ENCODE data around the gene KRTCAP3.

DNA sequence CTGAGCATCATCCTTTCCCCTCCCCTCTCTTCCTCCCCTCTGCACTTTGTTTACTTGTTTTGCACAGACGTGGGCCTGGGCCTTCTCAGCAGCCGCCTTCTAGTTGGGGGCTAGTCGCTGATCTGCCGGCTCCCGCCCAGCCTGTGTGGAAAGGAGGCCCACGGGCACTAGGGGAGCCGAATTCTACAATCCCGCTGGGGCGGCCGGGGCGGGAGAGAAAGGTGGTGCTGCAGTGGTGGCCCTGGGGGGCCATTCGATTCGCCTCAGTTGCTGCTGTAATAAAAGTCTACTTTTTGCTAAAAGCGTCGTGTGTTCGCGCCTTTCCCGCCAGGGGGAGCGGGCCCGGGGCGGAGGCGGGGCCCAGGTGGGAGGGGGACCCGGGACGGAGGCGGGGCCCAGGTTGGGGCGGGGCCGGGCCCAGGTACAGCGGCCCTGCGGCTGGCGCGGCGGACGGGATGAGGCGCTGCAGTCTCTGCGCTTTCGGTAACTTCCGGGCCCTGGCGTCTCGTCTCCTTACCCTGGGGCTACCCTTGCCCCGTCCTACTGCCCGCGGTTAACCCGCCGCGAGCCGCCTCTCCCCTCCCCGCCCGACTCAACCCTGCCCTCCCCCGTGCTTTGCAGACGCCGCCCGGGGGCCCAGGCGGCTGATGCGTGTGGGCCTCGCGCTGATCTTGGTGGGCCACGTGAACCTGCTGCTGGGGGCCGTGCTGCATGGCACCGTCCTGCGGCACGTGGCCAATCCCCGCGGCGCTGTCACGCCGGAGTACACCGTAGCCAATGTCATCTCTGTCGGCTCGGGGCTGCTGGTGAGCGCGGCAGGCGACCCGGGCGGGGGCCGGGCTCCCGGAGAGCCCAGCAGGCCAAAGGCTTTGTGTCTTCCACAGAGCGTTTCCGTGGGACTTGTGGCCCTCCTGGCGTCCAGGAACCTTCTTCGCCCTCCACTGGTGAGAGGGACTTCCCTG is at the start of gene KRTCAP3:
- TF ChIP-seq POLR2A (IDR thresholded peaks at IDR 0.05), result peak in 1 of 4 donors; percentile 41
- TF ChIP-seq, protein P1, sequence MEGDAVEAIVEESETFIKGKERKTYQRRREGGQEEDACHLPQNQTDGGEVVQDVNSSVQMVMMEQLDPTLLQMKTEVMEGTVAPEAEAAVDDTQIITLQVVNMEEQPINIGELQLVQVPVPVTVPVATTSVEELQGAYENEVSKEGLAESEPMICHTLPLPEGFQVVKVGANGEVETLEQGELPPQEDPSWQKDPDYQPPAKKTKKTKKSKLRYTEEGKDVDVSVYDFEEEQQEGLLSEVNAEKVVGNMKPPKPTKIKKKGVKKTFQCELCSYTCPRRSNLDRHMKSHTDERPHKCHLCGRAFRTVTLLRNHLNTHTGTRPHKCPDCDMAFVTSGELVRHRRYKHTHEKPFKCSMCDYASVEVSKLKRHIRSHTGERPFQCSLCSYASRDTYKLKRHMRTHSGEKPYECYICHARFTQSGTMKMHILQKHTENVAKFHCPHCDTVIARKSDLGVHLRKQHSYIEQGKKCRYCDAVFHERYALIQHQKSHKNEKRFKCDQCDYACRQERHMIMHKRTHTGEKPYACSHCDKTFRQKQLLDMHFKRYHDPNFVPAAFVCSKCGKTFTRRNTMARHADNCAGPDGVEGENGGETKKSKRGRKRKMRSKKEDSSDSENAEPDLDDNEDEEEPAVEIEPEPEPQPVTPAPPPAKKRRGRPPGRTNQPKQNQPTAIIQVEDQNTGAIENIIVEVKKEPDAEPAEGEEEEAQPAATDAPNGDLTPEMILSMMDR (IDR thresholded peaks at IDR 0.05), result peak in 3 of 6 experiments; percentile 17 to 41 (median 33)
- no peak for TF ChIP-seq POLR2AphosphoS5 (IDR thresholded peaks at IDR 0.05)

All from upper lobe of left lung (tissue), 4 donors.